Keratinocyte (primary cell): ENCODE measurements around the gene SYVN1. TPM values are rescaled to one million over a fixed set of nuclear protein-coding genes. Genes with fewer than 3 reads are reported as not detected.

Source experiments
- DNase-seq: peaks from one replicate; pipeline ENCODE4 v3.0.0-alpha.2; 2011; ENCODE audit warnings: low read depth, missing footprints, low spot score
- FAIRE-seq: peaks from 2 replicates; lab custom pipeline; 2011; peaks lifted over from hg19 to GRCh38; lab: Jason Lieb, UNC
- H2AFZ ChIP-seq: 2 replicates; pipeline ENCODE4 v1.6.0; 2012; ENCODE audit warnings: low read length, control low read depth, inconsistent platforms; ENCODE audit not compliant: control insufficient read depth
- H3K27ac ChIP-seq: 2 replicates; pipeline ENCODE4 v1.5.1; 2011; ENCODE audit warnings: low read length; ENCODE audit not compliant: control insufficient read depth, insufficient read depth
- H3K27me3 ChIP-seq: 3 replicates; pipeline ENCODE4 v1.6.0; 2011; ENCODE audit warnings: low read length; ENCODE audit not compliant: control insufficient read depth, insufficient read depth; ENCODE audit errors: extremely low read depth
- H3K36me3 ChIP-seq, 2 experiments: 2 replicates in 1 of 2; 3 replicates in 1 of 2; pipeline ENCODE4 v1.5.1; 2011; ENCODE audit warnings: low read length in 2 of 2, mild to moderate bottlenecking in 1 of 2; ENCODE audit not compliant: control insufficient read depth in 2 of 2, insufficient read depth in 2 of 2; ENCODE audit errors: extremely low read depth in 1 of 2
- H3K4me1 ChIP-seq: 3 replicates; pipeline ENCODE4 v1.5.1; 2011; ENCODE audit warnings: low read length; ENCODE audit not compliant: control insufficient read depth, insufficient read depth; ENCODE audit errors: extremely low read depth
- H3K4me2 ChIP-seq: 3 replicates; pipeline ENCODE4 v1.6.0; 2011; ENCODE audit warnings: low read depth, low read length; ENCODE audit not compliant: control insufficient read depth, insufficient read depth; ENCODE audit errors: extremely low read depth
- H3K4me3 ChIP-seq, 3 experiments: fragments of 200-600 bp in 1 of 3; sonication (generic) in 1 of 3; 2 replicates in 2 of 3; 3 replicates in 1 of 3; pipeline ENCODE4 v1.5.1; 2011 to 2016; ENCODE audit warnings: low read length in 3 of 3, mild to moderate bottlenecking in 3 of 3, control low read depth in 2 of 3, inconsistent platforms in 1 of 3, low read depth in 1 of 3, mixed read lengths in 1 of 3, mixed run types in 1 of 3, moderate library complexity in 1 of 3; ENCODE audit not compliant: control insufficient read depth in 2 of 3, insufficient read depth in 2 of 3; ENCODE audit errors: extremely low read depth in 1 of 3
- H3K79me2 ChIP-seq: 2 replicates; pipeline ENCODE4 v1.6.0; 2012; ENCODE audit warnings: low read length; ENCODE audit not compliant: control insufficient read depth, insufficient read depth
- H3K9ac ChIP-seq: 3 replicates; pipeline ENCODE4 v1.6.0; 2011; ENCODE audit warnings: low read length; ENCODE audit not compliant: control insufficient read depth, insufficient read depth; ENCODE audit errors: extremely low read depth
- H3K9me1 ChIP-seq: 3 replicates; pipeline ENCODE4 v1.6.0; 2011; ENCODE audit warnings: low read length; ENCODE audit not compliant: control insufficient read depth, insufficient read depth; ENCODE audit errors: extremely low read depth
- H3K9me3 ChIP-seq: 2 replicates; pipeline ENCODE4 v1.5.1; 2012; ENCODE audit warnings: low read depth, low read length; ENCODE audit not compliant: control insufficient read depth
- H4K20me1 ChIP-seq: 3 replicates; pipeline ENCODE4 v1.6.0; 2011; ENCODE audit warnings: low read length; ENCODE audit not compliant: control insufficient read depth, insufficient read depth; ENCODE audit errors: extremely low read depth
- EZH2 ChIP-seq: IDR thresholded peaks from one replicate; pipeline ENCODE4 v1.6.1; 2012; ENCODE audit warnings: inconsistent platforms, mild to moderate bottlenecking, low read length, moderate library complexity
- dilution Hi-C: fragments of 300-500 bp; cut with MboI; formaldehyde crosslinking; loops from one replicate; pipeline ENCODE4 v1.7.0; 2020; ENCODE audit warnings: low sequenced_read_pairs; ENCODE audit not compliant: extremely low pct_ligation_motif_present
- polyA plus RNA-seq, 5 experiments: library from polyadenylated mRNA; depleted of rRNA in 3 of 5; stranded (reverse) in 3 of 5; stranded (forward) in 1 of 5; unstranded in 1 of 5; fragments of >200 nt; gene quantifications; 1 replicate in 1 of 5; 2 replicates in 3 of 5; 3 replicates in 1 of 5; pipeline versions ENCODE4 v1.2.1 to v1.2.3, GENCODE V29; 2011 to 2012; ENCODE audit warnings: missing spikeins in 2 of 5, low read depth in 1 of 5, low replicate concordance in 1 of 5
- TF ChIP-seq, protein P1 (sequence below), 3 experiments: IDR thresholded peaks in 1 of 3; conservative IDR thresholded peaks in 1 of 3; optimal IDR thresholded peaks in 1 of 3; 2 replicates in 2 of 3; 3 replicates in 1 of 3; pipeline versions ENCODE3 to v1.5.1; 2011; ENCODE audit warnings: low read length in 3 of 3, mild to moderate bottlenecking in 3 of 3, moderate library complexity in 2 of 3, control low read depth in 1 of 3, inconsistent platforms in 1 of 3; ENCODE audit not compliant: insufficient read depth in 2 of 3; ENCODE audit errors: extremely low read depth in 1 of 3

SYVN1 gene
- polyA plus RNA-seq, 1 donor (not counting 4 experiments of a cell fraction or from before 2014, with no cell fraction given) = 10.8 TPM

DNA sequence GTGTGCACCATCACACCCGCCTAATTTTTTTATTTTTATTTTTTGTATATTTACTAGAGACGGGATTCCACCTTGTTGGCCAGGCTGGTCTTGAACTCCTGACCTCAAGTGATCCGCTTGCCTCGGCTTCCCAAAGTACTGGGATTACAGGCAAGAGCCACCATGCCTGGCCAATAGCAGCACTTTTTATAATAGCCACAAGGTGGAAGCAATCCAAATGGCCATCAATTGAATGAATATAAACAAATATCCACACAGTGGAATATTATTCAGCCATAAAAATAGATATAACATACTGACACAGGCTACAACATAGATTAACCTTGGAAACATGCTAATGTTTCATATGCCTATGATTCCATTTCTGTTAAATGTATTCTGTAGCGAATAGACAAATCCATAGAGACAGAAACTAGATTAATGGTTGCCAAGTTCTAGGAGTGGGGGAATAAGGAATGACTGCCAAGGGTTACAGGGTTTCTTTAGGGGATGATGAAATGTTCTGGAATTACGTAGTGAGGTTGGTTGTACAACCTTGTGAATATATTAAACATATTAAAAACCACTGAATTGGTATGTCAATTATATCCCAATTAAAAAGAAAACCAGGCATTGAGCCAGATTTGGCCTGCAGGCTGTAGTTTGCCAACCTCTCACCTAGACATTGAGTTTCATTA, 33.5 kb downstream of the SYVN1 start:
- Histone ChIP-seq H3K9me3 (no peaks in the 10 kb centered on the region), H3K27ac (no peak overlapping the region), H3K9ac (no peak overlapping the region), H3K4me2 (no peak overlapping the region), H4K20me1 (no peaks in the 10 kb centered on the region), H3K36me3 (peaks cover 6 to 10% of the 10 kb centered on the region in 2 experiments), H3K4me1 (peaks cover 5% of the 10 kb centered on the region), H3K9me1 (no peaks in the 10 kb centered on the region), H3K27me3 (no peaks in the 10 kb centered on the region), H3K79me2 (peaks cover 12% of the 10 kb centered on the region), H3K4me3 (no peak overlapping the region), H2AFZ (no peak overlapping the region)
- TF ChIP-seq, protein P1, sequence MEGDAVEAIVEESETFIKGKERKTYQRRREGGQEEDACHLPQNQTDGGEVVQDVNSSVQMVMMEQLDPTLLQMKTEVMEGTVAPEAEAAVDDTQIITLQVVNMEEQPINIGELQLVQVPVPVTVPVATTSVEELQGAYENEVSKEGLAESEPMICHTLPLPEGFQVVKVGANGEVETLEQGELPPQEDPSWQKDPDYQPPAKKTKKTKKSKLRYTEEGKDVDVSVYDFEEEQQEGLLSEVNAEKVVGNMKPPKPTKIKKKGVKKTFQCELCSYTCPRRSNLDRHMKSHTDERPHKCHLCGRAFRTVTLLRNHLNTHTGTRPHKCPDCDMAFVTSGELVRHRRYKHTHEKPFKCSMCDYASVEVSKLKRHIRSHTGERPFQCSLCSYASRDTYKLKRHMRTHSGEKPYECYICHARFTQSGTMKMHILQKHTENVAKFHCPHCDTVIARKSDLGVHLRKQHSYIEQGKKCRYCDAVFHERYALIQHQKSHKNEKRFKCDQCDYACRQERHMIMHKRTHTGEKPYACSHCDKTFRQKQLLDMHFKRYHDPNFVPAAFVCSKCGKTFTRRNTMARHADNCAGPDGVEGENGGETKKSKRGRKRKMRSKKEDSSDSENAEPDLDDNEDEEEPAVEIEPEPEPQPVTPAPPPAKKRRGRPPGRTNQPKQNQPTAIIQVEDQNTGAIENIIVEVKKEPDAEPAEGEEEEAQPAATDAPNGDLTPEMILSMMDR (optimal IDR thresholded peaks at IDR 0.05 in 1 of 3, IDR thresholded peaks at IDR 0.05 in 1 of 3, conservative IDR thresholded peaks at IDR 0.05 in 1 of 3; ENCODE audit: extremely low read depth in 1 of 3, insufficient read depth in 2 of 3, low read length in 3 of 3) = no peak
- TF ChIP-seq EZH2 = no peak
- dilution Hi-C loops = no loop called here
- DNase-seq (no peak), FAIRE-seq (no peak)

DNA sequence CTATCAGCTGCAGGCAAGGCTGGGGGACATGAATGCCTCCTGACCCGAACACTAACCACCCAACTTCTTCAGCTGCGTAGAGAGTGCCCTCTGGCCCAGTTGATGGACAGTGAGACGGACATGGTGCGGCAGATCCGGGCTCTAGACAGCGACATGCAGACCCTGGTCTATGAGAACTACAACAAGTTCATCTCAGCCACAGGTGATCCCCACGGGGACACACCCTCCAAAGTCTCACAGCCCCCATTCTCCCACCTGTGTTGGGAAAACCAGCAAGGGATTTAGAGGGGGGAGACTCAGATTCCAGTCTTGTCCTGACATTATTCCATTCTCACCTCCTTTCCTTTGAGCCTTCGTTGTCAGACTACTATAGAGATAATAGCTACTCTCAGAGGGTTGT, 37.4 kb downstream of the SYVN1 start:
- Histone ChIP-seq H2AFZ (no peak overlapping the region), H3K9me1 (no peaks in the 10 kb centered on the region), H3K27ac (peak overlapping the region; percentile 29), H3K4me2 (peak overlapping the region; percentile 82), H3K4me1 (peaks cover 10% of the 10 kb centered on the region), H3K9me3 (no peaks in the 10 kb centered on the region), H3K9ac (peak overlapping the region; percentile 82), H3K79me2 (peaks cover 11% of the 10 kb centered on the region), H3K4me3 (peak overlapping the region; percentile 69 to 88 (median 80)), H3K36me3 (peaks cover 0 to 2% of the 10 kb centered on the region in 2 experiments), H3K27me3 (no peaks in the 10 kb centered on the region), H4K20me1 (no peaks in the 10 kb centered on the region)
- DNase-seq = no peak
- TF ChIP-seq, protein P1 (optimal IDR thresholded peaks at IDR 0.05 in 1 of 3, IDR thresholded peaks at IDR 0.05 in 1 of 3, conservative IDR thresholded peaks at IDR 0.05 in 1 of 3; ENCODE audit: extremely low read depth in 1 of 3, insufficient read depth in 2 of 3, low read length in 3 of 3) = no peak
- TF ChIP-seq EZH2 = no peak
- FAIRE-seq = no peak
- dilution Hi-C loops = no loop called here
